SK-N-SH (cell line): ENCODE measurements around the gene GTF3C1.

Source experiments
- CHD2 ChIP-seq: fragments of 150-350 bp; IDR thresholded peaks from 2 replicates; pipeline ENCODE4 v1.6.1; 2018; ENCODE audit warnings: low read length; ENCODE audit not compliant: partially characterized antibody
- CTCF ChIP-seq: fragments of 200-600 bp; sonication (generic); IDR thresholded peaks from 2 replicates; pipeline ENCODE4 v1.6.1; 2017; ENCODE audit warnings: antibody characterized with exemption, mild to moderate bottlenecking, moderate library complexity
- POLR2AphosphoS5 ChIP-seq: IDR thresholded peaks from 2 replicates; pipeline ENCODE4 v1.6.1; 2012; ENCODE audit warnings: low read depth, low read length
- RAD21 ChIP-seq: IDR thresholded peaks from 2 replicates; pipeline ENCODE4 v1.6.1; 2012; ENCODE audit warnings: mild to moderate bottlenecking, low read length

GRCh38 chr16:27476240-27476639, 73.5 kb downstream of the GTF3C1 start:
- TF ChIP-seq CHD2 (no peak), CTCF (peak; percentile 17), POLR2AphosphoS5 (no peak), RAD21 (no peak)
